DMS 273 treated with DMSO at 0.1 percent for 48 hours (cell line): ENCODE results near the gene ITPKB.
"Not testable (repeated sequence)": the region's sequence is repeated elsewhere in the genome, so short reads cannot be mapped to it uniquely, and the experiment has no call there.

Experiments
- DNase-seq: peaks from one replicate; lab custom pipeline; 2025; lab: John Stamatoyannopoulos, UW

The ITPKB gene

GRCh38 chr1:226738995-226739695 is at the start of gene ITPKB:
TSS of gene ITPKB (minus strand) at chr1:226739282. CDS start at chr1:226737458, 1,824 bp downstream.
- DNase-seq, result no peak

GRCh38 chr1:226787638-226788037 is 48.6 kb upstream of the ITPKB start:
- no peak for DNase-seq

- no peak for DNase-seq
Measured at GRCh38 chr1:226787071-226787470, 48.0 kb upstream of the ITPKB start.

GRCh38 chr1:226786550-226786949 is 47.5 kb upstream of the ITPKB start:
- DNase-seq, result no peak

- no peak for DNase-seq
Measured at GRCh38 chr1:226785805-226786204, 46.7 kb upstream of the ITPKB start.

- no peak for DNase-seq
Measured at GRCh38 chr1:226784081-226785049, 45.3 kb upstream of the ITPKB start.

- DNase-seq, result no peak
Measured at GRCh38 chr1:226782845-226783601, 43.9 kb upstream of the ITPKB start.

- no peak for DNase-seq
Measured at GRCh38 chr1:226781937-226782609, 43.0 kb upstream of the ITPKB start.

GRCh38 chr1:226779561-226779960 is 40.5 kb upstream of the ITPKB start:
- DNase-seq, result no peak

- no peak for DNase-seq
Measured at GRCh38 chr1:226778657-226779058, 39.6 kb upstream of the ITPKB start.

- no peak for DNase-seq
Measured at GRCh38 chr1:226776975-226777374, 37.9 kb upstream of the ITPKB start.

- DNase-seq, result no peak
Measured at GRCh38 chr1:226776066-226776465, 37.0 kb upstream of the ITPKB start.

GRCh38 chr1:226772446-226773139 is 33.5 kb upstream of the ITPKB start:
- no peak for DNase-seq

- not testable (repeated sequence) for DNase-seq
Measured at GRCh38 chr1:226767170-226767569, 28.1 kb upstream of the ITPKB start.

- DNase-seq, result no peak
Measured at GRCh38 chr1:226766565-226766964, 27.5 kb upstream of the ITPKB start.

- DNase-seq, result no peak
Measured at GRCh38 chr1:226764533-226764932, 25.5 kb upstream of the ITPKB start.

- no peak for DNase-seq
Measured at GRCh38 chr1:226763905-226764264, 24.8 kb upstream of the ITPKB start.

GRCh38 chr1:226762988-226763904 is 24.2 kb upstream of the ITPKB start:
- no peak for DNase-seq

GRCh38 chr1:226762055-226762454 is 23.0 kb upstream of the ITPKB start:
- DNase-seq, result no peak

GRCh38 chr1:226761322-226761721 is 22.2 kb upstream of the ITPKB start:
- no peak for DNase-seq
